Prostate gland (tissue), 2 donors: ENCODE results near the gene ATG7.

Experiments used
- POLR2A ChIP-seq: fragments of 450-650 bp; IDR thresholded peaks from one replicate; pipeline ENCODE4 v1.6.1; 2016; ENCODE audit warnings: antibody characterized with exemption, mild to moderate bottlenecking
- POLR2AphosphoS5 ChIP-seq: sonication (generic); formaldehyde crosslinking; IDR thresholded peaks from one replicate; pipeline ENCODE4 v1.6.1; 2017; ENCODE audit warnings: antibody characterized with exemption
- TF ChIP-seq, protein P1 (sequence below), 4 experiments: fragments of 200-600 bp in 2 of 4; fragments of 450-650 bp in 2 of 4; sonication (generic) in 2 of 4; IDR thresholded peaks; 1 replicate in 3 of 4; 2 replicates in 1 of 4; pipeline ENCODE4 v1.5.1; 2016 to 2019; ENCODE audit warnings: antibody characterized with exemption in 4 of 4, mild to moderate bottlenecking in 2 of 4, moderate library complexity in 2 of 4

DNA sequence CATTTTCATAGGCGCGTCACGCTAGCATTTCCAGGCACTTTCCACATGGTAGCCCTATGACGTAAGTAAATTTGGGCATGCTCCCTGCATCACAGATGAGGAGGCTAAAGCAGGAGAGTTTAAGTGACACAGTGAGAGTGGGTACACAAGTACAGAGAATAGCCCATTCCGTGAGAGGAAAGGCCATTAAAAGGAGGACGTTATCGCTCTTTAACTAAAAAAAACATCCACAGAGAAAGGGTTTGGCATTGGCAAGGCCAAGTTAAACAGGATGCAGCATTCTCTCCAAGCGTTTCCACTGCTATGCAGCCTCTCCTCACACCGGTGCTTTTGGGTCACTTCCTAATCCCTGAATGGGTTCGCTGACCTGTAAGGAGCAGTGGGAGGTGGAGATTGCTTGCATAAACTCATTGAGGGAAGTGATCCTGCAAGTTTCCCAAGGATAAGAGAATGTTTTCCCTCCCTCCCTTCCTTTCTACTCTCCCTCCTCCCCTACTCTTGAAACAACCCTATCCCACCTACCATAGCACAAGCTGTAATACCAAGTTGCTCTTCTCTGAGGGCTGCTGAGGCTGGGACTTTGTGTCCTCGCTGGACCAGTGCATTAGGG lies 223.9 kb downstream of the ATG7 start:
- TF ChIP-seq POLR2A, result no peak
- TF ChIP-seq, protein P1, sequence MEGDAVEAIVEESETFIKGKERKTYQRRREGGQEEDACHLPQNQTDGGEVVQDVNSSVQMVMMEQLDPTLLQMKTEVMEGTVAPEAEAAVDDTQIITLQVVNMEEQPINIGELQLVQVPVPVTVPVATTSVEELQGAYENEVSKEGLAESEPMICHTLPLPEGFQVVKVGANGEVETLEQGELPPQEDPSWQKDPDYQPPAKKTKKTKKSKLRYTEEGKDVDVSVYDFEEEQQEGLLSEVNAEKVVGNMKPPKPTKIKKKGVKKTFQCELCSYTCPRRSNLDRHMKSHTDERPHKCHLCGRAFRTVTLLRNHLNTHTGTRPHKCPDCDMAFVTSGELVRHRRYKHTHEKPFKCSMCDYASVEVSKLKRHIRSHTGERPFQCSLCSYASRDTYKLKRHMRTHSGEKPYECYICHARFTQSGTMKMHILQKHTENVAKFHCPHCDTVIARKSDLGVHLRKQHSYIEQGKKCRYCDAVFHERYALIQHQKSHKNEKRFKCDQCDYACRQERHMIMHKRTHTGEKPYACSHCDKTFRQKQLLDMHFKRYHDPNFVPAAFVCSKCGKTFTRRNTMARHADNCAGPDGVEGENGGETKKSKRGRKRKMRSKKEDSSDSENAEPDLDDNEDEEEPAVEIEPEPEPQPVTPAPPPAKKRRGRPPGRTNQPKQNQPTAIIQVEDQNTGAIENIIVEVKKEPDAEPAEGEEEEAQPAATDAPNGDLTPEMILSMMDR (IDR thresholded peaks at IDR 0.05), result no peak
- no peak for TF ChIP-seq POLR2AphosphoS5
